Measurements from ENCODE around the gene MLPH. TPM values are rescaled to one million over a fixed set of nuclear protein-coding genes. Genes with fewer than 3 reads are reported as not detected.

The MLPH gene
- total and polyA plus RNA-seq, 2 of the 4 experiments (the other 2 are of a cell fraction): 13.8 to 21.6 TPM

GRCh38 chr2:237495521-237496117 lies 8.6 kb downstream of the MLPH start:
- Histone ChIP-seq H4K8ac (ENCODE audit: low read depth in 2 of 2, low read length in 2 of 2) (no peak overlapping the region), H2AK5ac (ENCODE audit: low read depth, low read length) (no peak overlapping the region; the same call in 1 of the 2 replicates), H3K9me1 (ENCODE audit: insufficient read depth, low read length) (peaks cover 14% of the 10 kb centered on the region; the same call in 1 of the 2 replicates), H3K14ac (replicated peaks; ENCODE audit: low read depth, low read length) (no peak overlapping the region), H3K56ac (ENCODE audit: extremely low read depth, insufficient read depth, low read length) (no peak overlapping the region), H3K23ac (ENCODE audit: low read depth, low read length) (no peak overlapping the region), H3K79me1 (ENCODE audit: low read depth in 1 of 2, low read length in 2 of 2) (peaks cover 24 to 68% of the 10 kb centered on the region in 2 experiments), H3K4me3 (ENCODE audit: insufficient read depth, low read depth, low read length) (no peak overlapping the region), H3K18ac (ENCODE audit: low read depth, low read length) (no peak overlapping the region), H3K9ac (ENCODE audit: low read depth, low read length) (no peak overlapping the region), H2BK5ac (ENCODE audit: low read depth, low read length, poor library complexity, severe bottlenecking) (no peak overlapping the region), H3K4me2 (ENCODE audit: low read depth, low read length) (no peak overlapping the region), H4K91ac (ENCODE audit: insufficient read depth, low read depth, low read length) (no peak overlapping the region), H3K9me3 (ENCODE audit: control insufficient read depth, insufficient read depth, low read length) (peaks cover 9% of the 10 kb centered on the region), H3K4ac (ENCODE audit: low read depth, low read length) (peak overlapping the region; percentile 19; the same call in 1 of the 2 replicates), H3K27me3 (ENCODE audit: control insufficient read depth, insufficient read depth, low read length) (no peaks in the 10 kb centered on the region), H2BK120ac (ENCODE audit: low read depth, low read length) (no peak overlapping the region), H2AK9ac (replicated peaks; ENCODE audit: low read depth, low read length, poor library complexity) (no peak overlapping the region), H2BK20ac (ENCODE audit: low read depth, low read length) (no peak overlapping the region; the same call in 1 of the 2 replicates), H3K4me1 (ENCODE audit: control insufficient read depth, insufficient read depth, low read length) (peaks cover 12% of the 10 kb centered on the region), H4K20me1 (ENCODE audit: insufficient read depth, low read length) (no peaks in the 10 kb centered on the region), H2AFZ (replicated peaks; ENCODE audit: low read length, poor library complexity) (no peak overlapping the region), H4K5ac (ENCODE audit: low read depth, low read length) (no peak overlapping the region), H2BK15ac (ENCODE audit: low read depth, low read length) (no peak overlapping the region), H3K27ac (ENCODE audit: insufficient read depth, low read length) (no peak overlapping the region), H3K36me3 (ENCODE audit: control insufficient read depth, insufficient read depth, low read length) (peaks cover 16% of the 10 kb centered on the region)
- intact Hi-C loops (cut with micrococcal nuclease): no loop called here
- dilution Hi-C loops (cut with HindIII; ENCODE audit: low sequenced_read_pairs, unreplicated experiment): no loop called here
- 93% methylated on average over 16 of the region's 21 CpGs; no CpG with 5 or more reads in 1 of the 2 experiments for WGBS, 2 experiments (ENCODE audit: extremely low coverage in 2 of 2, insufficient read length in 1 of 2)
- DNase-seq (no peak), ATAC-seq (ENCODE audit: low read depth) (no peak)
- in situ Hi-C loops (cut with MboI; ENCODE audit: low sequenced_read_pairs): no loop called here
- no peak for TF ChIP-seq RCOR1 (IDR thresholded peaks at IDR 0.05; ENCODE audit: insufficient replicate concordance, low read length)
- no peak for TF ChIP-seq MAFK (IDR thresholded peaks at IDR 0.05; ENCODE audit: low read depth, low read length)
- no peak for TF ChIP-seq BHLHE40 (IDR thresholded peaks at IDR 0.05; ENCODE audit: low read depth, low read length)
- TF ChIP-seq MAZ (IDR thresholded peaks at IDR 0.05; ENCODE audit: borderline replicate concordance, low read depth, low read length): no peak
- TF ChIP-seq, protein P1, sequence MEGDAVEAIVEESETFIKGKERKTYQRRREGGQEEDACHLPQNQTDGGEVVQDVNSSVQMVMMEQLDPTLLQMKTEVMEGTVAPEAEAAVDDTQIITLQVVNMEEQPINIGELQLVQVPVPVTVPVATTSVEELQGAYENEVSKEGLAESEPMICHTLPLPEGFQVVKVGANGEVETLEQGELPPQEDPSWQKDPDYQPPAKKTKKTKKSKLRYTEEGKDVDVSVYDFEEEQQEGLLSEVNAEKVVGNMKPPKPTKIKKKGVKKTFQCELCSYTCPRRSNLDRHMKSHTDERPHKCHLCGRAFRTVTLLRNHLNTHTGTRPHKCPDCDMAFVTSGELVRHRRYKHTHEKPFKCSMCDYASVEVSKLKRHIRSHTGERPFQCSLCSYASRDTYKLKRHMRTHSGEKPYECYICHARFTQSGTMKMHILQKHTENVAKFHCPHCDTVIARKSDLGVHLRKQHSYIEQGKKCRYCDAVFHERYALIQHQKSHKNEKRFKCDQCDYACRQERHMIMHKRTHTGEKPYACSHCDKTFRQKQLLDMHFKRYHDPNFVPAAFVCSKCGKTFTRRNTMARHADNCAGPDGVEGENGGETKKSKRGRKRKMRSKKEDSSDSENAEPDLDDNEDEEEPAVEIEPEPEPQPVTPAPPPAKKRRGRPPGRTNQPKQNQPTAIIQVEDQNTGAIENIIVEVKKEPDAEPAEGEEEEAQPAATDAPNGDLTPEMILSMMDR (conservative IDR thresholded peaks at IDR 0.05; ENCODE audit: low read depth, low read length): no peak
- TF ChIP-seq MXI1 (IDR thresholded peaks at IDR 0.05; ENCODE audit: borderline replicate concordance, low read depth, low read length): no peak
- no peak for TF ChIP-seq NFE2L2 (IDR thresholded peaks at IDR 0.05; ENCODE audit: low read depth, low read length)
- TF ChIP-seq, protein P2, sequence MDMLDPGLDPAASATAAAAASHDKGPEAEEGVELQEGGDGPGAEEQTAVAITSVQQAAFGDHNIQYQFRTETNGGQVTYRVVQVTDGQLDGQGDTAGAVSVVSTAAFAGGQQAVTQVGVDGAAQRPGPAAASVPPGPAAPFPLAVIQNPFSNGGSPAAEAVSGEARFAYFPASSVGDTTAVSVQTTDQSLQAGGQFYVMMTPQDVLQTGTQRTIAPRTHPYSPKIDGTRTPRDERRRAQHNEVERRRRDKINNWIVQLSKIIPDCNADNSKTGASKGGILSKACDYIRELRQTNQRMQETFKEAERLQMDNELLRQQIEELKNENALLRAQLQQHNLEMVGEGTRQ (IDR thresholded peaks at IDR 0.05; ENCODE audit: low read depth, low read length): no peak
- no peak for TF ChIP-seq FOS (IDR thresholded peaks at IDR 0.05; ENCODE audit: low read depth, low read length)
- no peak for TF ChIP-seq ELK1 (IDR thresholded peaks at IDR 0.05; ENCODE audit: borderline replicate concordance, low read depth, low read length)
- TF ChIP-seq POLR2A (IDR thresholded peaks at IDR 0.05; ENCODE audit: low read depth, low read length): no peak
- no peak for TF ChIP-seq RFX5 (IDR thresholded peaks at IDR 0.05; ENCODE audit: low read depth, low read length)
- TF ChIP-seq CEBPB (IDR thresholded peaks at IDR 0.05; ENCODE audit: low read depth, low read length): no peak
- TF ChIP-seq RAD21 (IDR thresholded peaks at IDR 0.05; ENCODE audit: low read length): no peak
- no peak for TF ChIP-seq CHD1 (IDR thresholded peaks at IDR 0.05; ENCODE audit: low read depth, low read length)
- ChIA-PET POLR2A (ENCODE audit: unreplicated experiment) (no interaction called here), CTCF (no interaction called here)
- BruUV-seq (replicated peaks): no TSS peak

All from IMR-90 (cell line).